ENCODE measurements around the gene CSF2RB. TPM values are rescaled to one million over a fixed set of nuclear protein-coding genes. Genes with fewer than 3 reads are reported as not detected.

CSF2RB gene
- total and polyA plus RNA-seq, 10 of the 15 experiments (the other 5 are each of a cell fraction or from before 2014, with no cell fraction given): 0.82 to 12.5 (median 5.4) TPM

- Histone ChIP-seq H3K4me3 (no peak overlapping the region), H4K20me1 (ENCODE audit: control insufficient read depth, insufficient read depth) (no peaks in the 10 kb centered on the region), H3K9me3 (replicated peaks; ENCODE audit: control insufficient read depth, insufficient read depth, low read length) (peaks cover 3% of the 10 kb centered on the region; the same call in 2 of the 3 replicates), H3K79me2 (ENCODE audit: control insufficient read depth, insufficient read depth, low read length) (peaks cover 20% of the 10 kb centered on the region), H3K36me3 (ENCODE audit: control insufficient read depth in 2 of 2, insufficient read depth in 2 of 2, low read length in 1 of 2) (peaks cover 6 to 11% of the 10 kb centered on the region in 2 experiments; a peak in 3 of 4 replicates), H3K27ac (ENCODE audit: control insufficient read depth, insufficient read depth) (no peak overlapping the region), H2AFZ (ENCODE audit: control insufficient read depth, low read depth, low read length) (no peak overlapping the region), H3K9ac (ENCODE audit: control insufficient read depth, insufficient read depth, low read length) (no peak overlapping the region), H3K4me2 (ENCODE audit: control insufficient read depth, insufficient read depth) (no peak overlapping the region), H3K4me1 (ENCODE audit: control insufficient read depth, insufficient read depth, low read length) (peaks cover 19% of the 10 kb centered on the region), H3K27me3 (replicated peaks in 1 of 2; ENCODE audit: control insufficient read depth in 2 of 2, insufficient read depth in 2 of 2, low read length in 1 of 2) (no peaks in the 10 kb centered on the region)
- in situ Hi-C loops (cut with MboI) (no loop called here), intact Hi-C loops (cut with micrococcal nuclease; ENCODE audit: unreplicated experiment) (no loop called here)
- CTCF ChIA-PET: interaction anchor here (0.6 kb wide), 1 partner anchor 67 kb away, joined by 3 read pairs; no protein-coding TSS in a partner anchor
- ATAC-seq (no peak), DNase-seq (ENCODE audit: low read depth, low spot score) (no peak), FAIRE-seq (no peak)
- POLR2A ChIA-PET: no interaction called here
- SMC1A ChIA-PET (ENCODE audit: uncharacterized antibody, unreplicated experiment): no interaction called here
- TF ChIP-seq CBX3 (IDR thresholded peaks at IDR 0.05; ENCODE audit: borderline replicate concordance, low read depth): no peak
- TF ChIP-seq MTA2 (IDR thresholded peaks at IDR 0.05; ENCODE audit: low read depth): no peak
- no peak for TF ChIP-seq HDAC6 (IDR thresholded peaks at IDR 0.05; ENCODE audit: unreplicated experiment)
- no TSS peak for BruUV-seq (replicated peaks)
- WGBS (ENCODE audit: insufficient coverage, insufficient replicate concordance, low lambda C conversion rate, missing lambda C conversion rate): 97% methylated on average over 21 of the region's 21 CpGs
- RAD21 ChIA-PET (ENCODE audit: unreplicated experiment): no interaction called here
These were observed 9.8 kb downstream of the CSF2RB start for GRCh38 chr22:36923131-36923788.

GRCh38 chr22:36924151-36924698 is 10.8 kb downstream of the CSF2RB start:
- Histone ChIP-seq H3K4me1 (ENCODE audit: control insufficient read depth, insufficient read depth, low read length) (peaks cover 19% of the 10 kb centered on the region), H3K36me3 (ENCODE audit: control insufficient read depth in 2 of 2, insufficient read depth in 2 of 2, low read length in 1 of 2) (peaks cover 6 to 11% of the 10 kb centered on the region in 2 experiments; a peak in 3 of 4 replicates), H3K79me2 (ENCODE audit: control insufficient read depth, insufficient read depth, low read length) (peaks cover 17% of the 10 kb centered on the region), H3K9me3 (replicated peaks; ENCODE audit: control insufficient read depth, insufficient read depth, low read length) (no peaks in the 10 kb centered on the region; the same call in 2 of the 3 replicates), H3K27me3 (replicated peaks in 1 of 2; ENCODE audit: control insufficient read depth in 2 of 2, insufficient read depth in 2 of 2, low read length in 1 of 2) (no peaks in the 10 kb centered on the region), H4K20me1 (ENCODE audit: control insufficient read depth, insufficient read depth) (no peaks in the 10 kb centered on the region), H3K4me2 (ENCODE audit: control insufficient read depth, insufficient read depth) (no peak overlapping the region), H3K9ac (ENCODE audit: control insufficient read depth, insufficient read depth, low read length) (no peak overlapping the region), H3K4me3 (no peak overlapping the region), H3K27ac (ENCODE audit: control insufficient read depth, insufficient read depth) (no peak overlapping the region), H2AFZ (ENCODE audit: control insufficient read depth, low read depth, low read length) (no peak overlapping the region)
- POLR2A ChIA-PET: no interaction called here
- SMC1A ChIA-PET (ENCODE audit: uncharacterized antibody, unreplicated experiment): no interaction called here
- RAD21 ChIA-PET (ENCODE audit: unreplicated experiment): no interaction called here
- in situ Hi-C loops (cut with MboI) (no loop called here), intact Hi-C loops (cut with micrococcal nuclease; ENCODE audit: unreplicated experiment) (no loop called here)
- WGBS (ENCODE audit: insufficient coverage, insufficient replicate concordance, low lambda C conversion rate, missing lambda C conversion rate): 92% methylated on average over 7 of the region's 8 CpGs
- FAIRE-seq: no peak
- BruUV-seq (replicated peaks): no TSS peak
- ATAC-seq: no peak
- CTCF ChIA-PET: interaction anchor here (0.7 kb wide), 1 partner anchor 53 kb away, joined by 3 read pairs; no protein-coding TSS in a partner anchor
- DNase-seq (ENCODE audit: low read depth, low spot score): no peak
- no peak for TF ChIP-seq DPF2 (IDR thresholded peaks at IDR 0.05)
- no peak for TF ChIP-seq ZNF687 (IDR thresholded peaks at IDR 0.05)
- no peak for TF ChIP-seq ASH2L (IDR thresholded peaks at IDR 0.05; ENCODE audit: borderline replicate concordance, low read depth)

All from GM12878 (cell line).